ENCODE results near the gene EREG. TPM values are rescaled to one million over a fixed set of nuclear protein-coding genes. Genes with fewer than 3 reads are reported as not detected.
A peak's percentile ranks its signal among the peaks of the same experiment; 100 is the strongest.

EREG gene
- total RNA-seq, 1 experiment from 2014 or later, result 34.0 TPM

GRCh38 chr4:74327762-74328161, 37.2 kb upstream of the EREG start:
- Mint-ChIP-seq H3K27ac (ENCODE audit: low read depth, unreplicated experiment) (peak overlapping the region; percentile 69), H3K4me1 (ENCODE audit: insufficient read depth, unreplicated experiment) (peaks cover 20% of the 10 kb centered on the region), H3K4me3 (ENCODE audit: unreplicated experiment) (peak overlapping the region; percentile 16), H3K9me3 (ENCODE audit: unreplicated experiment) (peaks cover 7% of the 10 kb centered on the region), H3K36me3 (ENCODE audit: insufficient read depth, unreplicated experiment) (no peaks in the 10 kb centered on the region), H3K27me3 (ENCODE audit: insufficient read depth, unreplicated experiment) (no peaks in the 10 kb centered on the region)
- POLR2A ChIA-PET, result interaction anchor here (1.1 to 2.4 kb wide), 5 partner anchors 8 to 123 kb away, joined by 3 to 10 read pairs (median 4); no protein-coding TSS in a partner anchor
- intact Hi-C loops (cut with micrococcal nuclease), result no loop called here
- BruUV-seq (replicated peaks), result no TSS peak
- no peak for DNase-seq (ENCODE audit: unreplicated experiment)
- CTCF ChIA-PET, result interaction anchor here (0.5 to 1.2 kb wide), 4 partner anchors 13 to 347 kb away, joined by 3 to 4 read pairs (median 3); partner anchors contain the start of gene EPGN
- no peak for TF ChIP-seq CTCF (IDR thresholded peaks at IDR 0.05; ENCODE audit: unreplicated experiment)

- Mint-ChIP-seq H3K27ac (ENCODE audit: low read depth, unreplicated experiment) (peak overlapping the region; percentile 69), H3K9me3 (ENCODE audit: unreplicated experiment) (peaks cover 7% of the 10 kb centered on the region), H3K4me1 (ENCODE audit: insufficient read depth, unreplicated experiment) (peaks cover 20% of the 10 kb centered on the region)
These were observed 36.4 kb upstream of the EREG start for GRCh38 chr4:74328501-74328900.

DNA sequence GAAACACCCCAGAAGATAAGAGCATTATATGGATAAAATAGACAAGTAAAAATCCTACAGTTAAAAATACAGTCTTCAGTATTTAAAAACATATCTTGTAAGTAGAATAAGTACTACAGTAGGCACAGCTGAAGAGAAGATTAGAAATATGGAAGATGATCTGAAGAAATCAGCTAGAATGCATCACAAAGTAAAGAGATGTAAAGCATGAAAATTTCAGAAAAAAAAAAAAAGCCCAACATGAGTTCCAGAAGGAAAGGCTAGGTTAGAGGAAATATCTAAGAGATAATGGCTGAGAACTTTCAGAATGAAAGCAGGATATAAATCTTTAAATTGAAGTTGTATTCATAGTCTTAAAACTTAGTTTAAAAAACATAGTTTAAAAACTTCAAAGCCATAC, 35.6 kb upstream of the EREG start:
- no peaks in the 10 kb centered on the region for H3K36me3 Mint-ChIP-seq (ENCODE audit: insufficient read depth, unreplicated experiment)
- peaks cover 20% of the 10 kb centered on the region for H3K4me1 Mint-ChIP-seq (ENCODE audit: insufficient read depth, unreplicated experiment)
- H3K27ac Mint-ChIP-seq (ENCODE audit: low read depth, unreplicated experiment), result peak overlapping the region; percentile 69
- peaks cover 10% of the 10 kb centered on the region for H3K9me3 Mint-ChIP-seq (ENCODE audit: unreplicated experiment)
- POLR2A ChIA-PET, result interaction anchor here (0.7 to 2.4 kb wide), 3 partner anchors 9 to 289 kb away, joined by 3 to 10 read pairs (median 4); no protein-coding TSS in a partner anchor
- CTCF ChIA-PET, result interaction anchor here (0.6 to 1.4 kb wide), 3 partner anchors 8 to 9 kb away, joined by 3 to 6 read pairs (median 4); no protein-coding TSS in a partner anchor
- no peak for DNase-seq (ENCODE audit: unreplicated experiment)
- no peak overlapping the region for H3K4me3 Mint-ChIP-seq (ENCODE audit: unreplicated experiment)
- no peak for TF ChIP-seq CTCF (IDR thresholded peaks at IDR 0.05; ENCODE audit: unreplicated experiment)
- no peaks in the 10 kb centered on the region for H3K27me3 Mint-ChIP-seq (ENCODE audit: insufficient read depth, unreplicated experiment)
- BruUV-seq (replicated peaks), result no TSS peak
- intact Hi-C loops (cut with micrococcal nuclease), result no loop called here

More at GRCh38 chr4:74328501-74328900, 36.4 kb upstream of the EREG start:
- Mint-ChIP-seq H3K36me3 (ENCODE audit: insufficient read depth, unreplicated experiment) (no peaks in the 10 kb centered on the region), H3K27me3 (ENCODE audit: insufficient read depth, unreplicated experiment) (no peaks in the 10 kb centered on the region), H3K4me3 (ENCODE audit: unreplicated experiment) (no peak overlapping the region)
- DNase-seq (ENCODE audit: unreplicated experiment), result no peak
- intact Hi-C loops (cut with micrococcal nuclease), result no loop called here
- no TSS peak for BruUV-seq (replicated peaks)
- no peak for TF ChIP-seq CTCF (IDR thresholded peaks at IDR 0.05; ENCODE audit: unreplicated experiment)
- POLR2A ChIA-PET, result interaction anchor here (1.1 to 2.4 kb wide), 5 partner anchors 9 to 122 kb away, joined by 3 to 10 read pairs (median 4); no protein-coding TSS in a partner anchor
- CTCF ChIA-PET, result interaction anchor here (0.6 to 1.2 kb wide), 3 partner anchors 10 to 346 kb away, joined by 3 read pairs; no protein-coding TSS in a partner anchor

GRCh38 chr4:74330295-74330750, 34.6 kb upstream of the EREG start:
- peaks cover 20% of the 10 kb centered on the region for H3K4me1 Mint-ChIP-seq (ENCODE audit: insufficient read depth, unreplicated experiment)
- H3K9me3 Mint-ChIP-seq (ENCODE audit: unreplicated experiment), result peaks cover 13% of the 10 kb centered on the region
- no TSS peak for BruUV-seq (replicated peaks)
- no peaks in the 10 kb centered on the region for H3K27me3 Mint-ChIP-seq (ENCODE audit: insufficient read depth, unreplicated experiment)
- H3K4me3 Mint-ChIP-seq (ENCODE audit: unreplicated experiment), result no peak overlapping the region
- ChIA-PET POLR2A (interaction anchor here (0.7 to 1.3 kb wide), 3 partner anchors 9 to 288 kb away, joined by 3 to 4 read pairs (median 3); partner anchors contain the start of gene EPGN), CTCF (interaction anchor here (0.6 to 1.4 kb wide), 3 partner anchors 9 to 38 kb away, joined by 3 to 6 read pairs (median 4); no protein-coding TSS in a partner anchor)
- no peak overlapping the region for H3K27ac Mint-ChIP-seq (ENCODE audit: low read depth, unreplicated experiment)
- DNase-seq (ENCODE audit: unreplicated experiment), result no peak
- H3K36me3 Mint-ChIP-seq (ENCODE audit: insufficient read depth, unreplicated experiment), result no peaks in the 10 kb centered on the region
- TF ChIP-seq CTCF (IDR thresholded peaks at IDR 0.05; ENCODE audit: unreplicated experiment), result no peak
- intact Hi-C loops (cut with micrococcal nuclease), result no loop called here
